Measurements from ENCODE around the gene SZRD1.

SZRD1 gene

DNA sequence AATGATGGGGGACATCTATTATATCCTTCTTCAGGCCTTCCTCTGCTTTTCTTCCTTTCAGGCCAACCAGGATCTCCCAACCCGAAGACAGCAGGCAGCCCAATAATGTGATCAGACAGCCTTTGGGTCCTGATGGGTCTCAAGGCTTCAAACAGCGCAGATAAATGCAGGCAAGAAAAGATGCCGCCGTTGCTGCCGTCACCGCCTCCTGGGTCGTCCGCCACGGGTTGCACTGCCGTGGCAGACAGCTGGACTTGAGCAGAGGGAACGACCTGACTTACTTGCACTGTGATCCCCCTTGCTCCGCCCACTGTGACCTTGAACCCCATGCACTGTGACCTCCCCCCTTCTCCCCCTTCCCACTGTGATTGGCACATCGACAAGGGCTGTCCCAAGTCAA is 27.9 kb downstream of the SZRD1 start:
- DNase-seq (ENCODE audit: low read depth), result no peak

DNA sequence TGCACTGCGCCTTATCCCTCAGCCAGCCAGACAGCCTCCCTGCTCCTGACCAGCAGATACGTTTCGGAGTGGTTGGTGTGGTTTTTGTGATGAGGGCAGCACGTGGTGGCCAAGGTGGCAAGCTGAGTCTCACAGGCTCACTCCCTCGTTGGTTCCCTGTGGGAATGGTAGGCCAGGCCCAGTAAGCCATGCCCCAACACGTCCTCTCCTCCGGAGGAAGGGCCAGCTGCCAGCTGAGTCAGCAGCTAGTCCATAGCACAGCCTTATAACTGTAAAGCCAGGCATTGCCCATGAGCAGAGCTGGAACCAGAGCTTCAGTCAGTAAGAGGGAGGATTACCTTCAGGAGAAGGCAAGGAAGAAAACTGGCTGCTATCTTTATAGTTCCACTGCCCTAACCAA is 29.5 kb downstream of the SZRD1 start:
- peak; percentile 43 for DNase-seq (ENCODE audit: low read depth)

DNA sequence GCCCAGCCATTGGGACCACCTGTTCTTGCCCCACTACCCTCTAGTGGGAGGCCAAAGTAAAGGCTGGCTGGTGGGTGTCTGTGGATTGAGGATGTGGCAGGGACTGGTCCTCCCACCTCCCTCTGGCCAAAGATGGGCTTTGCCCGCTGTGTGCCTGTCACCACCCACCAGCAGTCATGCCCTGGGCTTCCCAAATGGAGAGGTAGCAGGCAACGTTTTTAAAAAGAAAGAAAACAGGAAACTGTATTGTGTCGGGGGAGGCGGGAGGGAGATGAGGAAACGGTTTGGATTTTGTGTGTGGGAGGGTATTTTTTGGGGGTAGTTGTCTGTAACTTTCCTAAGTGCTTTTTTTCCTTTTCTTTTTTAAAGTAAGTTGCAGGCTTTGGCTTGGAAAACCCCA is 30.1 kb downstream of the SZRD1 start:
- no peak for DNase-seq (ENCODE audit: low read depth)

DNA sequence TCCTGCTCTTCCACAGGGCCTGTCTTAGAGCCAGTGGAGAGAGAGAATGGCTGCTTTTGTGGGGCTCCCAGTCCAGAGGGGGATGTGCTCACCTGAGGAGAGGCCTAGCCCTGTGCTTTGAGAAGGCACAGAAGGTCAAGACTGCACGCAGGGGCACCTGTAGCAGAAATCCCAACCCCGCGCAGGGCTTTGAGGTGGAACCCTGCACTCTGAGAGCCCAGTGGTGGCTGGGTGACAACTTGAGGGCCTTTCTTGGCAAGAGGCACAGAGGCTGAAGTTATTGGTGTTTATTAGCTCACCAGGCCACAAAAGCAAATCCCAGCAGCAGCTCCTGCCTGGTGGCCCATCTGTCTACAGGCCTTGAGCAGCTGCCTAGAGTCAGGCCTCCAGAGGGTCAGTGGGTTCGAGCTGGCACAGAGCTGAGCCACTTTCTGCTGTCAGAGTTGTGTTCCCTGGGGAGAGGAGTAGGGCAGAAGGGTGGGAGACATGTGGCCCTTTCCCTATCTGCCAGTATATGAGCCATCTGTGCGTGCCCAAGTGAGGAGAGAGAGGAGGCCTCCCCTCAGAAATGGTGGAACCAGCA is 31.4 kb downstream of the SZRD1 start:
- no peak for DNase-seq (ENCODE audit: low read depth)

DNA sequence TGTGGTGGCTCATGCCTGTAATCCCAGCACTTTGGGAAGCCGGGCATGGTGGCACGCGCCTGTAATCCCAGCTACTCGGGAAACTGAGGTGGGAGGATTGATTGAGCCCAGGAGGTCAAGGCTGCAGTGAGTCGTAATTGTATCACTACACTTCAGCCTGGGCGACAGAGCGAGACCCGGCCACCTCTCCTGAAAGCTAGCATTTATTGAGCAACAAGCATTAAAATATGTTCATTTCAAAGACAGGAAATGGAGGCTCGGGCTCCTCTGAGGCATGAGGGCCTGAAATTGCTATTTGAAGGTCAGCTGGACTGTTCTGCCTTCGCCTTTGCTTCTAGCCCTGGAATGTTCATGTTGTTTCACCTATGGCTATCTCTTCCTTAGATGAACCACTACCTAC is 35.7 kb downstream of the SZRD1 start:
- no peak for DNase-seq (ENCODE audit: low read depth)

DNA sequence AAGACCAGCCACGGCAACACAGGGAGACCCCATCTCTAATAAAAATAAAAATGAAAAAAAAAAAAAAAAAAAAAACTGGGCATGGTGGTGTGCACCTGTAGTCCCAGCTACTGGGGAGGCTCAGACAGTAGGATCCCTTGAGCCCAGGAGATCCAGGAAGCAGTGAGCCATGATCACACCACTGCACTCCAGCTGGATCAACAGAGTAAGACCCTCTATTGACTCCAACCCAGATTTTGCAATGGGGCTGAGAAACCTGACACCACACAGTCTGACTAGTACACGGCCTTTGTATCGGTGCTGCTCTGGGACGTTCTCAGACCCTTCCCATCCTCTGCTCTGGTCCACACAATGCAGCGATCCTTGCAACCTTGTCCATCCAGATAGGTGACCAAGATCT is 38.4 kb downstream of the SZRD1 start:
- no peak for DNase-seq (ENCODE audit: low read depth)

DNA sequence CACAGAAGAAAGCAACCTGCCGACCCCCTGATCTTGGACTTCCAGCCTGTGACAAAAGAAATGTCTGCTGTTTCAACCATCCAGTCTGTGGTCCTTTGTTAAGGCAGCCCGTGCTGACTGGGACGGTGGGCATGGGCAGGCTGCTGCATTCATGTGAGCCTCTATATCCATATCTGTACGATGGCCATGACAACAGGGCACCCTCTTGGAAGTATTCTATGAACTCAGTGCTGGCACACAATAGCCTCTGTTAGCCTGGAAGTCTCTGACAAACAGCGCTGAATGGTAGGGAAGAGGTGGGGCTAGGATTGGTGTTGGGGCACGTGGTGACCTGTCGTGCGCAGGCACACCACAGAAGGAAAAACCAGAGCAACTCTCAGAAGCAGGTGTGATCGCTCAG is 39.8 kb downstream of the SZRD1 start:
- DNase-seq (ENCODE audit: low read depth), result no peak

DNA sequence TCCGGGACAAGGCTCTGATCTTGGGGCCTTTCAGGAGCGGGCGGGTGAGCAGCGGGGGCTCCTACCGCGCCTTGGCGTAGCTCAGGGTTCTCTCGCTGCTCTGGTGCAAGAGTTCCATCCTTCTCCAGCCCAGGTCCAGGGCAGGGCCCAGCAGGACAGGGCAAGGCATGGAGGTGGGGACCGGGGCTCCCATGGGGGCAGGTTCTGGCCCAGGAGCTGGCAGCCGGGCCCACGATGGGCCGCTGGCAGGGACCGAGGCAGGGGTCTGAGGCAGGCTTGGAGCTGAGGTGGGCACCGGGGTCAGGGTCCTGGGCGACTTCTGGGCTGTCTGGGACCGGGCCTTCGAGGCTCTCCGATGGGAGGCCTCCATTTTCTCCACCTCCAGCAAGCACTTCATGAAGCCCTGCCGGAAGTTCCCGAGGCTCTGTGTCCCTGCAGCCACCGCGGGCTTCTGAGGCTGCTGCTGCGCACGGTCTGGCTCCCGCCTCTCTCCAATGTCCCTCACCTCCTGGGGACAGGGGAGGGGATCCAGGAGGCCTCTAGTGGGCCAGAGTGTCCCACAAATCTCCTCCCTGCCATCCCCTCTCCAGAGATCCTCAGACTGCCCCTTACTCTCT is 42.6 kb downstream of the SZRD1 start:
- no peak for DNase-seq (ENCODE audit: low read depth)

DNA sequence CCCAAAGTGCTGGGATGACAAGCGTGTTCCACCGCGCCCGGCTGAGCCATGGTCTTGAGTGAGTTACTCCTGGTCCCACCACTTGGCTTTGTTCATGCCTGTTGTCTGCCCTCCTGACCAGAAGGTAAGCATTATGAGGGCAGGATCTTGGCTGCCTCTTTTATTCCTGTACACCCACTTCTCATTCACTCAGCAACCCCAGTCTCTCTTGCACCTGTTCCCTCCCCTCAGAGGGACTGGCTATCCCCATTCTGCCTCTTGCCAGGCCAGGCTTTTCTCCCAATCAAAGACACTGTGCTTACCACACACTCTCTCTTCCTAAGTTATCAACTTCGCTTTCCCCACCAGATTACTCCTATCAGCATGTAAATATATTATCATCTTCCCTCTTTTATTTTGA is 43.8 kb downstream of the SZRD1 start:
- DNase-seq (ENCODE audit: low read depth), result no peak

DNA sequence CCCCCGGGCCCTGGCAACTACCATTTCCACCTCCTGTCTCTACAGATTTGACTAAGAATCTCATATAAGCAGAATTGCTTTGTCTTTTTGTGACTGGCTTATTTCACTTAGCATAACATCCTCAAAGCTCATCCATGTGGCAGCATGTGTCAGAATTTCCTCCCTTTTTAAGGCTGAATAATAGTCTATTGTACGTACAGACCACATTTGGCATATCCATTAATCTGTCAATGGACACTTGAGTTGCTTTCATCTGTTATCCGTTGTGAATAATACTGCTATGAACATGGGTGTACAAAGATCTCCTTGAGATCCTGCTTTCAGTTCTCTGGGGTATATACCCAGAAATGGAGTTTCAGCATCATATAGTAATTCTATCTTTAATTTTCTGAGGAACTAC is 46.1 kb downstream of the SZRD1 start:
- no peak for DNase-seq (ENCODE audit: low read depth)

DNA sequence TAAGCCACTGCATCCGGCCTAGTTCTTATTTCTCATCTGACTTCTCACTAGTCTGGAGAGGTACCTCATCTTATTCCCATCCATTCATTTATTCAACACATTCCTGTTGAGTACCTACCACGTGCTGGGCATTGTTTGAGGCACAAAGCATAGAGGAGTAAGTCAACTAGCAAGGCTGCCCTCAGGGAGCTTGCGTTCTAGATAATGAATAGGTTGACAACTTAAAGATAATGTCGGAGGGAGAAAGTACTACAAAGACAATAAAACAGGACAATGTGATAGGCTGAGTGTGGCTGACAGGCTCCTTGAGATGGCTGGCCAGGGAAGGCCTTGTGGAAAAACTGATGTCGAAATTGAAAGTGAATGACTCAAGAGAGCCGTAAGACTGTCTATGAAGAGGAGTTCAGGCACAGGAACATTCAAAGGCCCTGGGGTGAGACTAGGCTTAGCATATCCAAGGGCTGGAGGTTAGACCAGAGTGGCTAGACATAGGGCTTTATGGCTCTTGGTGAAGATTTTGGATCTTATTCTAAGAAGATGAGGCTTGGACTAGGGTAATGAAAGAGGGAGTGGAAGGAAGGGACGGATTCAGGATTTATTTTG is 51.9 kb downstream of the SZRD1 start:
- no peak for DNase-seq (ENCODE audit: low read depth)

DNA sequence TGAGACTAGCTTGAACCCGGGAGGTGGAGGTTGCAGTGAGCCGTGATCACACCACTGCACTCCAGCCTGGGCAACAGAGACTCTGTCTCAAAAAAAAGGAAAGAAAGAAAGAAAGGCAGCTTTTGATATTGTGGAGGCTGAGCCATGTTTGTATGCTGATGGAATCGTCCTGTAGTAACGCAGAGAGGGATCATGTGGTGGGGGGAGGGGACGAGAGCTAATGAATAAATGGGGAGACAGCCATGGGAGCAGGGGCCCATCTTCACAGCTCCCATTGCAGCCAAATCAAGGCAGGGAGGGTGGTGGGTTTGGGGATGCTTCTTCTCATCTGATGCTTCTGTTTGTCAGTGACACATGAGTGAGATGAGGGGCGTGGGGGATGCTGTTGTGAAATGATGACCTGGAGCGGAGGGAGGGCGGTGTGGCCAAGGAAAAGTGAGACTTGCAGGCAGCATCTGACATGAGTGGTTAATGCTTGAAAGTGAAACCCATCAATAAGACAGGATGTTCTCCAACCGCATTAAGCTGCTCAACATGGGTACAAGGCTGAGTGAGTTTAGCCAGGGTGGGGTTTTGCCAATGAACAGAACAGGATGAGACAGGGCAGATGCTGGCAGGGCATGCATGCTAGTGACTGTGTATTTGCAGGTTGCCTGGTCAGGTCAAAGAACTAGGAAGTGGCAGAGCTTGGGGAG is 53.5 kb downstream of the SZRD1 start:
- no peak for DNase-seq (ENCODE audit: low read depth)

DNA sequence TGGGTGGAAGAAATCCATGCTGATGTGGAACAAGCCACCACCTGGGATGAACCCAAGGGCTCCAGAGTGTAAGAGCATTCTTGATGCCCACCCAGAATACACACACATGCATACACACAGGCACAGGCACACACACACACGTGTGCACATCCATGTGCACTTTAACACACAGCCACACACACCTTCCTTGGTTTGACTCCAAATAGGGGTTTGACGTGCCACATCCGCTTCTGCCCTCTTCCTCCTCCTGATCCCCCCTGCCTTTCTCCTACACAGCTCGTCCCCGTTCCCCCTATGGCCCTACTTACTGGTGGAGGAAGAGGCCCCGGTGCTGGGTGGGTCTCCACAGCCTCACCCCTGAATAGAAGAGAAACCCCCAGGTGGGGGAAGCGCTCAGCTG is 54.2 kb downstream of the SZRD1 start:
- DNase-seq (ENCODE audit: low read depth), result no peak

DNA sequence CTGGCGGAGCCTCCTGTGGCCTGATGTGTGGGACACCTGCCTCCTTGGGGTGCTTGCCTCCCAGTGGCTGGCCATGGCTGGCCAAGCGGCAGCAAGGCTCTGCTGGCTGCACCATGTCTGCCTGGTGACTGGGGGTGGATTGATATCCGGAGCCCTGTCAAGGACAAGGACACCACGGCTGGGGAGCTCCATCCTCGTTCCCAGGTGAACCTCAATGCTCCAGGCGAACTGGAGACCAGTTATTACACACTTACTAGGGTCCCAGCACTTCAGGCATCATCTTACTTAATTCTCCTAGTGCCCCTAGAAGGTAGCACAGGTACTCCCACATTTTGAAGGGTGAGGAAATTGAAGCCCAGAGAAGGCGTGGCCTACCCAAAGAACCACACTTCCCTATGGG is 55.0 kb downstream of the SZRD1 start:
- DNase-seq (ENCODE audit: low read depth), result no peak

DNA sequence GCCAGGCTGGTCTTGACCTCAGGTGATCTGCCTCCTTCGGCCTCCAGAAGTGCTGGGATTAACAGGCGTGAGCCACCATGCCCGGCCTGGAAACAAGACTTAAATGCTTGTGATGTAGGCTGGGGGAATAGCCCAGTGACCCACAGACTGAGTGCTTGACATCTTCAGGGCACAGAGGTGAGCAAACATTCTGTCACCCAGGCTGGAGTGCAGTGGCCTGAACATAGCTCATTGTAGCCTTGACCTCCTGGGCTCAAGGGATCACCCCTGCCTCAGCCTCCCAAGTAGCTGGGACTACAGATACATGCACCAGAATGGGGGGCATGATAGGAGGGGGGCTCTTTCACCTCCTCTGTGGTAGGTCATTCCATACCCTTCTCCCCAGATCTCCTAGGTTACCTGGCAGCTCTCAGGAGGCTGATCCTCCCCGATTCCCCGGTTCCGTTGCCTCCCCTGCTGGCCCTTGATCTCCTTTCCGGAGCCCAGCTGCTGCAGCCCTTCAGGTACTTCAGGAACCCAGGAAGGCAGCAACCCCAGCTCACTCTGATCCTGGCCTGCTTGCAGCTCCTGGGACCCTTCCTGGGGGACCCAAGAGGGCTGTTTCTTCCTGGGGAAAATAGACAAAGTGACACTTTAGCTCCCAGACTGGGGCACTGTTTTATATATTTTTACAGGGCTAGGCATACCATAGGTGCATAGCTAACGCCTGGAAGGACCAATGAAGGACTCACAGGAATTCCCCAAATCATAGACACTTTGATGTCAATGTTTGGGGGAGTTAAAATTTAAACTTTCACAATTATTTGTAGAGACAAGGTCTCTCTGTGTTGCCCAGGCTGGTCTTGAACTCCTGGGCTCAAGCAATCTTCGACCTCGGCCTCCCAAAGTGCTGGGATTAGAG is 58.3 kb downstream of the SZRD1 start:
- DNase-seq (ENCODE audit: low read depth), result no peak

DNA sequence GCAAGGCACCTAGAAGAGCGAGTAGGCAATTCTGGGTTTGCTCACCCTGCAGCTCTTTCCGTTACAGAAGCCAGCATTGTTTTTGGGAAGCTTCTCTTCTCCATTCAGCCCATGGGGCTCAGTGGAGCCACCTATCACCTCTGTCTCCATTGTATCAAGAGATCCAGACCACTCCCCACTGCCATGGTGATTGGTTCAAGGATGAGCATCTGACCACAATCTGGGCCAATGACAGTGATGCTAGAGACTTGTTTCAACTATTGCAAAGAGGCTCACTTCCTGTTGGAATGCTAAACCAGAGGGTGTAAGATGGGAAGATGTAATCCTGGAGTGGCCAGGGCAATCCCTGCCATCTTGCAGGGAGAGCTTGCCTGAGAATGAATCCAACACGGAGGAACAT is 63.6 kb downstream of the SZRD1 start:
- no peak for DNase-seq (ENCODE audit: low read depth)

DNA sequence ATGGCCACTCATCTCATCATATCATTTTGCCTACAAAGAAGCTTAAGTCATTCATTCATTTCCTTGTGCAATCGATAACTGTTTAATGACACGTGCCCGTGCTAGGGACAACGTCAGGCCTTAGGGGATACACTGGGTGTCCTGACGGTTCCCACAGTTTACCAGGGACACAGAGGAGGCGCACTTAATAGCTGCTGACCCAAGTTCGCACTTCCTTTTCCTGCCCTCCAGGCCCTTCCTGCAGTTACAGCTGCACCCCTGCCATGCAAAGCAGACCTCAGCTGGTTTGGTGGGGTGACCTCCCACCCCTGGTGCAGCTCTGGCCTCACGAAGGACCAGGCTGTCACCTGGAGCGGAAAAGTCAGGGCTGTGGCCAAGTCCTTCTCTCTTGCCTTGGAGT is 66.0 kb downstream of the SZRD1 start:
- DNase-seq (ENCODE audit: low read depth), result no peak

DNA sequence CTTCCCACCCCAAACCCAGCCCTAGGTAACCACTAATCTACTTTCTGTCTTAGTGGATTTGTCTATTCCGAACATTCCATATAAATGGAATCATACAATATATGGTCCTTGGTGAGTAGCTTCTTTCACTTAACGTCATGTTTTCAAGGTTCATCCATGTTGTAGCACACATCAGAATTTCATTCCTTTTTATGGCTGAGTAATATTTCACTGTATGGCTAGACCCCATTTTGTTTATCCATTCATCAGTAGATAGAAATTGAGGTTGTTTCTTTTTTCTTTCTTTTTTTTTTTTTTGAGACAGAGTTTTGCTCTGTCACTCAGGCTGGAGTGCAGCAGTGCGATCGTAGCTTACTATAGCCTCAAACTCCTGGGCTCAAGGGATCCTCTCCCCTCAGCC is 67.0 kb downstream of the SZRD1 start:
- no peak for DNase-seq (ENCODE audit: low read depth)

DNA sequence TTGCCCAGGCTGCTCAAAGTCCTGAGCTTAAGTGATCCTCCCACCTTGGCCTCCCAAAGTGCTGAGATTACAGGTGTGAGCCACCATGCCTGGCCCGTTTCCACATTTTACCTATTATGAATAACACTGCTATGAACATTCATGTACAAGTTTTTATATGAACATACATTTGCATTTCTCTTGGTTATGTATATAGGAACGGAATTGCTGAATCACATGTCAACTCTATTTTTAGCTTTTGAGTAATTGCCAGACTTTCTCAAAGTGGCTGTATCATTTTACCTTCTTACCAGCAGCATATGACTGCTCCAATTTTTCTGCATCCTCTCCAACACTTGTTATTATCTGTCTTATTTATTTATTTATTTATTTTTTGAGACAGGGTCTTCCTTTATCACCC is 67.5 kb downstream of the SZRD1 start:
- no peak for DNase-seq (ENCODE audit: low read depth)

DNA sequence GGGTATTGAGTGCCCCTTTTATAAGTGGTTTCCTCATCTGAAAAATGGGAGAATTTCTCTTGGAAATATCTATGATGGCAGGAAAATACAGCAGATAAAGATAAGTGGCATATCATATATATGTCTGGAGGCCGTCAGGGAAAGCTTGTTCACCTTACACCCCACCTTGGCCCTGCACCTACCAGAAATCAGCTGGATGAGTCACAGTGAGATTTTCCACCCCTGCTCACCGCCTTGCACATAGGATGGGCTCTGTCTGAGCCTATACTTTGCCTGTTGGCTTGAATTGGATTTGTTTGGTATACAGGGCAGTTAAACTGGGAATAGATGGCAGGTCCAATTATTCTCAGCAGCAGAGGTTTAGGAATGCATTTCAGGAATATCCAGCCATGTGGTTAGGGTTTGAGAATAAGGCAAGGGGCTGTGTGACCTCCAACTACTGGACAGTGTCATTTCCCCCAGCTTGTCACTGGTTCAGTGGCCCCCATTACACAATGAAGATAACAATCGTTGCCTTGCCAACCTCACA is 70.0 kb downstream of the SZRD1 start, which contains the start of gene SPATA21:
SPATA21 (minus strand) TSS at position 479 of the 529 bp plus-strand sequence. CDS start 6,053 bp downstream, outside the sequence.
- DNase-seq (ENCODE audit: low read depth), result no peak

DNA sequence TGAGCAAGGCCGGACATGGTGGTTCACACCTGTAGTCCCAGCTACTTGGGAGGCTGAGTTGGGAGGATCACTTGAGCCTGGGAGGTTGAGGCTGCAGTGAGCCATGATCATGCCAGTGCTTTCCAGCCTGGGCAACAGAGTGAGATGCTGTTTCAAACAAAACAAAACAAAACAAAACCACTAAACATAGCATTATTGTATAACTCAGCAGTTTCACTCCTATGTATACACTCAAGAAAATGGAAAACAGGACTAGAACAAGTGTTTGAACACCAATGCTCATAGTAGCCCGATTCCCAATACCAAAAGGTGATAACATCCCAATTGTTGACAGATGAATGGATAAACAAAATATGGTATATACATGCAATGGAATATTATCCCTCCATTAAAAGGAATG is 71.5 kb downstream of the SZRD1 start:
- DNase-seq (ENCODE audit: low read depth), result no peak

DNA sequence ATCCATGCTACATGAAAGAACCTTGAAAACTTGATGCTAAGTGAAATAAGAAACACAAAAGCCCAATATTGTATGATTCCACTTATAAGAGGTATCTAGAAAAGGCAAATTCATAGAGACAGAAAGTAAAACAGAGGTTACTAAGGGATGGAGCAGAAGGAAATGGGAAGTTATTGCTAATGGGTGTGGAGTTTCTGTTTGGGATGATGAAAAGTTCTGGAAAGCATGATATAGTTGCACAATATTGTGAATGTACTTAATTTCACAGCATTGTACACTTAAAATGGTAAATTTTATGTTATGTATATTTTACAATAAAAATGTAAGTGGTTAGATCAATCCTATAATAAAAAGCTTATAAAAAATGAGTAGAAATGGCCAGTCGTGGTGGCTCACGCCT is 71.9 kb downstream of the SZRD1 start:
- no peak for DNase-seq (ENCODE audit: low read depth)

Measured in non-pigmented ciliary epithelial cell (primary cell).